Measurements from ENCODE around the gene KCTD16.
A peak's percentile ranks its signal among the peaks of the same experiment; 100 is the strongest.

The KCTD16 gene

GRCh38 chr5:144403817-144404420, 233.2 kb downstream of the KCTD16 start:
- DNase-seq (ENCODE audit: low read depth), result no peak

GRCh38 chr5:144404672-144405071, 234.0 kb downstream of the KCTD16 start:
- DNase-seq (ENCODE audit: low read depth), result no peak

- no peak for DNase-seq (ENCODE audit: low read depth)
These were observed 235.3 kb downstream of the KCTD16 start for GRCh38 chr5:144405991-144406390.

GRCh38 chr5:144406442-144406841, 235.8 kb downstream of the KCTD16 start:
- no peak for DNase-seq (ENCODE audit: low read depth)

- DNase-seq (ENCODE audit: low read depth), result no peak
These were observed 243.7 kb downstream of the KCTD16 start for GRCh38 chr5:144414202-144415029.

- no peak for DNase-seq (ENCODE audit: low read depth)
These were observed 245.5 kb downstream of the KCTD16 start for GRCh38 chr5:144416196-144416595.

- no peak for DNase-seq (ENCODE audit: low read depth)
These were observed 248.0 kb downstream of the KCTD16 start for GRCh38 chr5:144418719-144419118.

GRCh38 chr5:144421411-144421810, 250.7 kb downstream of the KCTD16 start:
- DNase-seq (ENCODE audit: low read depth), result peak; percentile 51

GRCh38 chr5:144422018-144422727, 251.5 kb downstream of the KCTD16 start:
- DNase-seq (ENCODE audit: low read depth), result peak; percentile 11

- DNase-seq (ENCODE audit: low read depth), result no peak
These were observed 257.2 kb downstream of the KCTD16 start for GRCh38 chr5:144427866-144428265.

GRCh38 chr5:144428326-144428725, 257.7 kb downstream of the KCTD16 start:
- DNase-seq (ENCODE audit: low read depth), result peak; percentile 51

GRCh38 chr5:144429405-144429804, 258.7 kb downstream of the KCTD16 start:
- DNase-seq (ENCODE audit: low read depth), result no peak

- no peak for DNase-seq (ENCODE audit: low read depth)
These were observed 259.2 kb downstream of the KCTD16 start for GRCh38 chr5:144429905-144430304.

- DNase-seq (ENCODE audit: low read depth), result no peak
These were observed 262.6 kb downstream of the KCTD16 start for GRCh38 chr5:144433140-144433822.

- no peak for DNase-seq (ENCODE audit: low read depth)
These were observed 263.2 kb downstream of the KCTD16 start for GRCh38 chr5:144433893-144434292.

GRCh38 chr5:144436007-144436406, 265.3 kb downstream of the KCTD16 start:
- DNase-seq (ENCODE audit: low read depth), result no peak

- no peak for DNase-seq (ENCODE audit: low read depth)
These were observed 267.6 kb downstream of the KCTD16 start for GRCh38 chr5:144438237-144438636.

- DNase-seq (ENCODE audit: low read depth), result peak; percentile 80
These were observed 277.8 kb downstream of the KCTD16 start for GRCh38 chr5:144448457-144448856.

GRCh38 chr5:144451187-144451973, 280.7 kb downstream of the KCTD16 start:
- DNase-seq (ENCODE audit: low read depth), result peak; percentile 34

GRCh38 chr5:144453753-144454152, 283.1 kb downstream of the KCTD16 start:
- peak; percentile 32 for DNase-seq (ENCODE audit: low read depth)

GRCh38 chr5:144457160-144457559, 286.5 kb downstream of the KCTD16 start:
- DNase-seq (ENCODE audit: low read depth), result no peak

GRCh38 chr5:144458216-144458615, 287.5 kb downstream of the KCTD16 start:
- no peak for DNase-seq (ENCODE audit: low read depth)
